Measurements from ENCODE around the gene STRN3.
"Not testable (repeated sequence)": the region's sequence is repeated elsewhere in the genome, so short reads cannot be mapped to it uniquely, and the experiment has no call there.

STRN3 gene

GRCh38 chr14:31026077-31026449 is at the start of gene STRN3:
STRN3 (minus strand) TSS chr14:31026379; CDS start chr14:31026185, 194 bp downstream.
- no peak for DNase-seq

GRCh38 chr14:31075144-31075543 is 49.0 kb upstream of the STRN3 start:
- DNase-seq = no peak

GRCh38 chr14:31071151-31071550 is 45.0 kb upstream of the STRN3 start:
- peak; percentile 22 for DNase-seq

GRCh38 chr14:31070431-31070830 is 44.3 kb upstream of the STRN3 start:
- DNase-seq = peak; percentile 89

GRCh38 chr14:31069343-31069742 is 43.2 kb upstream of the STRN3 start:
- DNase-seq = no peak

GRCh38 chr14:31068235-31068634 is 42.1 kb upstream of the STRN3 start:
- no peak for DNase-seq

- DNase-seq = not testable (repeated sequence)
These were observed 36.7 kb upstream of the STRN3 start for GRCh38 chr14:31062908-31063307.

- DNase-seq = no peak
These were observed 34.2 kb upstream of the STRN3 start for GRCh38 chr14:31060253-31060875.

- peak; percentile 71 for DNase-seq
These were observed 33.2 kb upstream of the STRN3 start for GRCh38 chr14:31059152-31059924.

- no peak for DNase-seq
These were observed 31.7 kb upstream of the STRN3 start for GRCh38 chr14:31057701-31058364.

GRCh38 chr14:31057035-31057434 is 30.9 kb upstream of the STRN3 start:
- DNase-seq = no peak

- DNase-seq = not testable (repeated sequence)
These were observed 26.9 kb upstream of the STRN3 start for GRCh38 chr14:31052905-31053586.

GRCh38 chr14:31051511-31051910 is 25.3 kb upstream of the STRN3 start:
- no peak for DNase-seq

GRCh38 chr14:31051023-31051422 is 24.8 kb upstream of the STRN3 start:
- no peak for DNase-seq

GRCh38 chr14:31047503-31047902 is 21.3 kb upstream of the STRN3 start:
- no peak for DNase-seq

GRCh38 chr14:31045501-31046080 is 19.4 kb upstream of the STRN3 start:
- DNase-seq = no peak

- DNase-seq = no peak
These were observed 17.2 kb upstream of the STRN3 start for GRCh38 chr14:31043379-31043778.

GRCh38 chr14:31042893-31043292 is 16.7 kb upstream of the STRN3 start:
- not testable (repeated sequence) for DNase-seq

- DNase-seq = no peak
These were observed 16.1 kb upstream of the STRN3 start for GRCh38 chr14:31042300-31042699.

GRCh38 chr14:31038521-31039166 is 12.5 kb upstream of the STRN3 start:
- DNase-seq = no peak

- no peak for DNase-seq
These were observed 11.6 kb upstream of the STRN3 start for GRCh38 chr14:31037709-31038221.

GRCh38 chr14:31036552-31036951 is 10.4 kb upstream of the STRN3 start:
- no peak for DNase-seq

Data from fibroblast of skin of right quadriceps (primary cell).